Loucy (cell line): ENCODE measurements around the gene ADGRE2.

Source experiments
- CTCF ChIP-seq: fragments of 200-600 bp; sonication (generic); conservative IDR thresholded peaks from 2 replicates; pipeline ENCODE4 v1.5.1; 2014; ENCODE audit warnings: mild to moderate bottlenecking, antibody characterized with exemption, low read length
- EZH2phosphoT487 ChIP-seq: fragments of 200-600 bp; IDR thresholded peaks from 2 replicates; pipeline ENCODE4 v1.6.1; 2018; ENCODE audit warnings: antibody characterized with exemption, mild to moderate bottlenecking, moderate library complexity, borderline replicate concordance

GRCh38 chr19:14814982-14815652 is 36.8 kb upstream of the ADGRE2 start:
- TF ChIP-seq CTCF (no peak), EZH2phosphoT487 (no peak)
